ENCODE measurements around the gene KCNH2.

The KCNH2 gene

DNA sequence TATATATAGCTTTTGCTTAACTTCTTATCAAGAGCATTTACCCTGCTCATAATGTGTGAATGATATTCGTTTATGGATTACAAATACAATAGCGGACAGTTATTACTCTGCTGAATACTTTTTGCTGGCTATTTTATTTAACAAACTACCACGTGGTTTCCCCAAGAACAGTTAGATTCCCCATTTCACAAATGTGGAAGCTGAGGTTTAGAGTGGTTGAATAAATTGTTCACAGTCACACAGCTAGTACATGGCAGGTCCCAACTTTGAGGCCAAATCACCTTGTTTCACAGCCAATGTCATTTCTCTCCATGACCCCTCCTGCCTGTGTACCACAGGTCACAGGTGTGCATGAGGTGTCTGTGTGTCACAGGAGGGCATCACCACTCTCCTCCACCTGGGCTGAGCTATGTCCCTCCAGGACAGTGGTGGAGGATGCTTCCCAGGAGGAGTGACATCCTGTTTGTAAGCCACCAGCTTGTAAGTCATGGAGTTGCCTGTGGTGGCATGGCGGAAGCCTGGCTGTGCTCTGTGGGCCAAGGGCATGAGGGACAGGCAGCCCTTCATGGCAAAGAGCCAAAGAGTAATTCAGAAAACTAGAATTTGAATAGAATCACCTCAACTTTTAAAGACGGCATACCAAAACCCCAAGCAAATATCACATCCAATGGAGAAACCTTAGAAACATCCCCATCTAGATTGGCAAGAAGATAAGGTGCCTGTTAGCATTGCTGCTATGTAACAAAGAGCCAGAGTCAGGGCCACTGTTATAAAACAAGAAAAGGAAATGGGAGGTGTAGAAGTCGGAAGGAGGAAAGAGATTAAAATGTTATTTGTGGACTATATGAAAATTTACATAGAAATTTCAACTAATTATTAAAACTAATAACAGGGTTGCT is 73.9 kb downstream of the KCNH2 start:
- DNase-seq (ENCODE audit: low spot score) = no peak

DNA sequence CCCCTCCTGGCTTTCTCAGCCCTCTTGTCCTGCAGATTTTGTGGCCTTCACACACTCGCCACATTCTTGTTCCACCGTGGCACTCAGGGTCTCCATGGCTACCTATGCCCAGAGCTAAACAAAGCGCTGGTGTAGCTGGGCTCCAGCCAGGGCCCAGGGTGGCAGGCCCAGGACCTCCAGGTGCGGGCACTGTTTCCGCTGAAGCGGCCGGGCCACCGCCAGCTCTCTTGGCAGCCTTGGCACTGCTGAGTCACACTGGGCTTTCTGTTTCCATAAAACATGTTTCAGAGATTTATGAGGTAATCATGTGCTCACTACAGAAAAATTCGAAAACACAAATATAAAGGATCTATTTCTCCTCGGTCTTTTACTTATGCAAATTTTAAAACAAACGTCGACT is 74.5 kb downstream of the KCNH2 start:
- DNase-seq (ENCODE audit: low spot score) = no peak

DNA sequence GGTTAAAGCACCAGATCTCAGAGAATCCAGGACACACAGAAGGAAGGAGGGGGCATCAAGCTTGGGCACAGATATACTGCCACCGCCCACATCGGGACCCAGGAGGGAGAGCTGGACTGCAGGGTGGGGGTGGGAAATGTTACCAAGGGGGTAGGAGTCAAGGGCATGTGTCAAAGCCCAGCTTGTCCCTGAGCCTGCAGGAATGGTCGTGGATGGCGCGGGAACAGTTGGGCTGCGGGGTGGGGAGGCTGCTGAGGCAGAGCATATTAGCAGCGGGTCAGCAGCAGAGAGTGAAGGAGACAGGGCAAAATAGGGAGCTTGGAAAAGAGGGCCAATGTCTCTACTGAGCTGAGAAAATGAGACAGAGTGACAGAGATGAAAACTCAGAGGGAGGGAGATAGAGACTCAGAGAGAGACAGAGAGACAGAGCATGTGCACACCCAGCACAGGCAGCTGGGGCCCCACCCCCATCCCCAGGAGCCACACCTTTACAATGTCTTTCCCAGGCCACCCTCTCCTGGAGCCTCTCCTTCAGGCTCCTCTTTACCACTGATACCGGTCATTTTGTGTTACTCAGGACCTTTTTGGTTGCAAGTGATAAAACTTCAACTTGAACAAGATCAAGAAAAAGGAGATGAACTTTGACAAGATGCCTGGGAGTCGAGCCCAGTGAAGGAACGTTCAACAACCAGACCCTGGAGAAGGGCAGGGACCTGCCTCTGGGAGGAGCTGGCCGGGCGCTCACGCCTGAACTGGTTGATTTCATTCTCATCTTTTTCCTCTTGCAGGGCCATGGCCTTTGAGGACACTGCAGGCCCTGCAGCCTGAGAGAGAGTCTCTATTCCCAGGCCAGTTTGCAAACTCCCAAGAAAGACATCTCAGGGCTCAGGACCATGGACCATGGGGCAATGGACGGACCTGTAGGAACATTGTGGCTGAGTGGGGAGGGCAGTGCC is 75.8 kb downstream of the KCNH2 start:
- no peak for DNase-seq (ENCODE audit: low spot score)

DNA sequence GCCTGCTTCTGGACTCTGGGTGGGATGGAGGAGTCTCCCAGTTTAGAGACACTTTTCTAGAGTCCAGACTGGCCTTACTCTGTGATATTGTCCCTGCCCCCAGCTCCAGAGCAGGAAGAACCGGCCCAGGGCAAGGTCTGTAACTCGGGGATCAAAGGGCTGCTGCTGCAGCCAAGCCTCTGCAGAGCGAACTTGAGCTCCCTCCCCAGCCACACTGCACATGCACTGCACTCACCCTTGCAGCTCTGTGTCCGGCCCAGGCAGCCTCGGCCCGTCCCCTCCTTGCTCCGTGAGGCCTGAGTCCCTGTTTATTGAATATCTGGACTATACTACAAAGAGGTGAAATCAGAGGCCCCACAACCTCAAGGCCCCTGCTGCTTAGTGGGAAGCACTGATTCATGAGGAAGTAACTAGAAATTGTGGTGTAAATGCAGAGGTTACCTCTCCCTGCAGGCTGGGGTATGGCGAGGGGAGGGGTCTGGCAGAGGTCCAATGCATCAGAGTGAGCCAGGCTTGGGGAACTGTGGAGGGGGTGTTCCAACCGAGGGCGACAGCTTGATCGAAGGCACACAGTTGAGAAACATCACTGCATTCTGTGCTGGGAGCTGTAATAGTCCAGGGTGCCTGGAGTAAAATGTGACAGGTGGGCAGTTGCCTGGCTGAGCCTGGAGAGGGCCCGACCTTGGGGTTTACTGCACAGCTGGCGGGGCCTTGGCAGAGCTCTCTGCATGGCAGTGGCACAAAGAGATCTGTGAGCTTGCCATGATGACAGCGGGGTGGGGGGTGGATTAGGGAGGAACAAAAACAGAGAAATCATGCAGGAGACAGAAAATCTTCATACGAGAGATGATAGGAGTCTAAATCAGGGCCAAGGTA is 76.7 kb downstream of the KCNH2 start:
- no peak for DNase-seq (ENCODE audit: low spot score)

DNA sequence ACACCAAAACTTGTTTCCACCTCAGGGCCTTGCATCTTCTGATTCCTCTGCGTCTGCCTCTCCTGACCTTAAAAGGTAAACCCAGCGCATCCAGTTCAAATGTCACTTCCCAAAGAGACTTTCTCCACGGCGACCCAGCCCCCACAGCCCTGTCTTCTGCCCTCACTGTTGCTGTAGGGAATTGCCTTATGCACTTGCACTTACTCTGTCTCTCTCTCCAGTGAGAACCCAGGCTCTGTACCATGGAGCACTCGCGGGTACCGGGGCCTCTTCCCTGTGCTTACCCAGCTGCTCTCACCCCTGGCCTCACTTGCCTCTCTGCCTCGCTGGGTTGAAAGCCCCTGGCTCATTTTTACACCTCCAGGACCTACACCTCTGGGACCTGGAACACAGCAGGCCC is 77.4 kb downstream of the KCNH2 start:
- no peak for DNase-seq (ENCODE audit: low spot score)

DNA sequence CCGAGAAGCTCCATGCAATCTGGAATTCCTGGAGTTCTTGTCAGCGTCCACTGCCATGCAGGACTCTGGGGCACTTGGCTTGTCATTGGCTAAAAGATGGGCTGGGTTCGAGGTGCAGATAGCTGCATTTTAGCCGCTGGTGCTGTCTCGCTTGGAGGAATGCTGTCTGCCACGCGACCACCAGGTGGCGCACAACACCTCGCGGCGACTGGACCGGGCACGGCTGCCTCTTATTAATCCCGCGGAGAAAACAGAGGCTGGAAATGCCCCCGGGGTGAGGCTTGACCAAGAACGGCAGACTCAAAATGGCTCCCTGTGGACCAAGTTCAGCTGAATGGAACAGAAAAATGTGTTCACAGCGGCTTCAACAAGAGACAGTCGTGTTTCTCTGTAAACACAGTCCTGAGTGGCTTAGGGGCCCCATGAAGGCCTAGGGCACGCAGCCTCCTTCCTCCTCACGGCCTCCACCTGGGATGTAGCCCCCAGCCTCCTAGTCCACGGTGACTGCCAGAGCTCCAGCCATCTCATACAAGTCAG is 79.6 kb downstream of the KCNH2 start:
- peak; percentile 88 for DNase-seq (ENCODE audit: low spot score)

DNA sequence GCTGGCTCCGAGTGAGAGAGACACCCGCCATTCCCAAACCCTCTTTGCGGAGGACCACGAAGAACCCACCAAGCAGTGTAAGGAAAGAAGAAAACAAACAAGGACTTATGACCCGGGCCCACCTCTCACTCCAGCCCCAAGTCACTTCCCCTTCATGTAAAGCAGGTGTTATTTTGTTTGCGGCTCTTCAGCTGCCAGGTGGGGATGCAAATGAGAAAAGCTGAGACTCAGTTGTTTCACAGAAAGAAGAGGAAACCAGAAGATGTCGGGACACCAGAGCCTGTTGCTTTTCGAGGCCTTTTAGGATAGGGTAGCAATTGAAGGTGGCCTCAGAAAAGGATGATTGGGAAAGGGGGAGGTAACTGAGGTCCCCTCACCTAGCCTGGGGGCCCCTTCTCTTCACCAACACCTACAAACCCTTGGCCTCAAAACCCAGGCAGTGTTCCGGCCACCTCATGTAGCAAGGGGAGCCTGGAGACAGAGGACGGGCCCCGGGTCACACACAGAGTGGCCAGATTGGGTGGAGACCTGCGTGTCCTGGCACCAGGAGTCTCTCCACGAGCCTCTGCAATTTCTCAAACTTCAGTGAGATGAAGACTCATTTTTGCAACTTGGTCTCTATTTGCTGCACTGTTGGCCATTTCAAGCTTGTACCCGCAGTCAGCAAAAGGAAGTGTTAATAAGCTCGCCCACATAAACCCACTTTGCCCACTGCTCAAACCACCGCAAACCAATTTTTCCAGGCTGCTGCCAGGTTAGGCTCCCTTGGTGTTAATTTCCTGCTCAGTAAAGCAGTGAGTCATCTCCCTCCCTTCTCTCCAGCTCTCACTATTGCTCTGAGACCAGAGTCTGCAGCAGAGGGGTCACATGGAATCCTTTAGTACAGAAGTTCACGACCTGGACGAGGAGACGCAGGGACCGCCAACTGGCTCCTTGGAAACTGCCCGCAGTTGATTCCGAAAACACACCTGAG is 80.3 kb downstream of the KCNH2 start:
- DNase-seq (ENCODE audit: low spot score) = no peak

DNA sequence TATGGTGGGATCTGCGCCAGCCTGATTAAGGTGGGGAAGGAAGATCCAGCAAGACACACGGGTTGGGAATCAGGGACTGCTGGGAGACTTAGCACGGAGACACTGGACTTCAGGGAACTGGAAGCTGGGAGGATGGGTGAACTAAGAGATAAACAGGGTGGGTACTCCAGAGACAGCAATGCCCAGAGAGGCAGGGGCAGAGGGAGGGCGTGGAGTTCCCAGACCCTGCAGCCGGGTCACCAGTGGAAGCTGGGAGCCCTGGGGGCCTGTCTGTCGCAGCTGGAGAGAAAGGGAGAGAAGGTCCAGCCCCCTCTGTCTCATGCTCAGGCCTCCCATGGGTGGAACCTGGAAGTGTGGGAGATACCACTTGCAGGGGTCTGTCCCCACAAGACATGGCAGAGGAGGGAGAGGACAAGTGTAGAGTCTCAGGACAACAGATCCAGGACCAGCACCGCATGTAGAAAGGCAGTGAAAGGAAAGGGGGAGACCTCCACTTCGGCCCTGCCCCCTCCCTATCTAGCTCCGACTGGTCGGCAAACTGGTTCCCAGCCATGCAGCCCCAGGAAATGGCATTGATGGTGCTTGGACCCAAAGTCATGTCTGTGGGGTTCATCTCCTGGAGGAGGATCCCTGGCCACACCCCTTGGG is 81.4 kb downstream of the KCNH2 start:
- DNase-seq (ENCODE audit: low spot score) = no peak

DNA sequence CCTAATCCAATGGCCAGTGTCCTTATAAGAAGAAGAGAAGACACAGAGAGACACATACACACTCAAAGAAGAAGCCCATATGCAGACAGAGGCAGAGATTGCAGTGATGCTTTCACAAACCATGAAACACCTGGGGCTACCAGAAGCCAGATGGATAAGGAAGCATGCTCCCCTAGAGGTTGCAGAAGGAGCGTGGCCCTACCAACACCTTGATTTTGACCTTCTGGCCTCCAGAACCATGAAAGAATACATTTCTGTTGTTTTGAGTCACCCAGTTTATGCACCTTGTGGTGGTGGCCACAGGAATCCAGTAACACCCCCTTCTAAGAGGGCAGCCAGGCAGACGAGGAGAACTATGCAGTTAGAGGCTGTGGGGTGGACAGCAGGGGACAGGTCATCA is 82.3 kb downstream of the KCNH2 start:
- DNase-seq (ENCODE audit: low spot score) = no peak

Data from ecto neural progenitor cell (in vitro differentiated cells).